GM12872 (cell line): ENCODE results near the gene CHST13.

Experiments
- CTCF ChIP-seq: IDR thresholded peaks from 3 replicates; pipeline ENCODE4 v1.5.1; 2011; ENCODE audit warnings: low read depth, mild to moderate bottlenecking, low read length, moderate library complexity; ENCODE audit not compliant: insufficient read depth

The CHST13 gene

DNA sequence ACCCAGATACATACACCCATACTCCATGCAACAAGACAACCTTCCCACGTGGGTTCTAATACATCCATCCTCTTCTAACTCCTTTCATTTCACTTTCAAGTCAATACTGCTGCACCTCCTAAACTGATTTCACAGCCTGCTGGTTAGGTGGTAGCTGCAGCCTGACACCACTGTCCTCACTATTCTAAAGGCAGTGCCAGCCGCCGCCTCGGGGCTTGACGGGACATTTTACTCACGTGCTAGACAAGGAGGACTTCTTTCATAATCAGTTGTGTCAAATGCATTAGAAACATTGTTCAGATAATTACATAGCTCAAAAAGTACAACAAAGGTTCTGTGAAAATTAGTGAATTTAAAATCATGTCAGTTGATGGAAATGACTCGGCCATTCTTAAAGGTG lies 12.7 kb upstream of the CHST13 start:
- TF ChIP-seq CTCF: no peak

DNA sequence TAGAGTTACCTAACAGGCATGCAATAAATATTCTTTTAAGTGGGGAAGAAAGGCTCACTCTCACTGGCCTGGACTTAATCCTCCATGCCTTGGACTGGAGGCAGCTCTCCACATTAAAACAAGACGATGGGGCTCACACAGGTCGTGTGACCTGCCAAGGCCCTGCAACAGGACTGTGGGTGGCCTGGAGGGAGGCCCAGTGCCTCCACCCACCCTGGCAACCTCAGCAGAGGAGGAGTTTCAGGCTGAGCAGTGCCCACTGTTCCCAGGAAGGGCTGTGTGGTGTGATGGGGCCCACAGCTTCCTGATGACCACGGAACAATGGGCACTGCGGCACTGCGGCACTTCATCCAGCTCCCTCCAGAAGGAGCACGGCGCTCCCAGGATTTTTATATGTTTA lies 11.9 kb upstream of the CHST13 start:
- no peak for TF ChIP-seq CTCF

DNA sequence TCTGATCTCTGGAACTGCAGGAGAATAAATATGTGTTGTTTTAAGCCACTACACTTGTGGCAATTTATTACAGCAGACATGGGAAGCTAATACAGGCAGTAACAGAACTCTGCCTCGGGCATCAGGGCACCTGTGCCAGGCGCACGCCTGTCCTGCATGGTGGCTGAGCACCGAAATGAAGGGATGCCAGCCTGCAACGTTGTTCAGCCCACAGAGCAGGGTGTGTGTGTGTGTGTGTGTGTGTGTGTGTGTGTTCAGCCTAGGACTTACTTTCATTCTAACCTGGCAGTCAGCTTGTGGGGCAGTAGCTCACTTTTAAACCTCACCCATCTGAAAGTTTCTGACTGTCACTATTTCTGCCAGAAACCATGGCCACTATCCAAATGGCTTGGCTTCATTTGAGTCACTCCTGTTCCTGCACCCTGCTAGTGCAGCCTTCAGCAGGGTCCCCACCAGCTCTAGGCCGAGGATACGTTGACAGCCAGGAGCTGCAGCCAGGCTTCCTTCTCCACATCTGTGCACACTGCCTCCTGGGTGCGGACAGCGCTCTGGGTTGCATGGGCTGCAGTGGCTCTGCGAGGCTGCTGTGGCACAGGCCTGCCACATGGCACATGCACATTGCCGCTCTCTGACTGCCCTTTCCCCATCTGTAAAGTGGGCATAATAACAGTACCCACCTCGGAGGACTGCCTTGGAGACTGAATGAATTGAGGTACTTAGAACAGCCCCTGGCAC lies 10.9 kb upstream of the CHST13 start:
- TF ChIP-seq CTCF: no peak

DNA sequence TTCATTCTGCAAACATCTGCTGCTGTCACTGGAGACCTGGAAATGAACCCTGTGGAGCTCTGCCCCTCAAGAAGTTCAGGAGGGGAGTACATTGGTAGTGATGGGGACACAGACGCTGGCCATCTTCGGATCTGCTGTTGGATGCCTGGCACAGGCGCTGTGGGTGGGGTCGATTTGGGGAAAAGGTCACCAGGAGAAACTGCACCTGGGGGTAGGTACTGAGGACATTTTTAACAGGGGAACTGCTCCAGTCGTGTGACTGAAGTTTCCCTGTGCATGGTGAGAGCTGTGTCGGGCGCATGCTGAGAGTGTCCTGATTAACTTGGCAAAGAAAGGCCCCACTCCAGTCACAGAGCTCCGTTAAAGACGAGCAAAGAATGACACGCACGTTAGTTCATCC lies 9.8 kb upstream of the CHST13 start:
- no peak for TF ChIP-seq CTCF

DNA sequence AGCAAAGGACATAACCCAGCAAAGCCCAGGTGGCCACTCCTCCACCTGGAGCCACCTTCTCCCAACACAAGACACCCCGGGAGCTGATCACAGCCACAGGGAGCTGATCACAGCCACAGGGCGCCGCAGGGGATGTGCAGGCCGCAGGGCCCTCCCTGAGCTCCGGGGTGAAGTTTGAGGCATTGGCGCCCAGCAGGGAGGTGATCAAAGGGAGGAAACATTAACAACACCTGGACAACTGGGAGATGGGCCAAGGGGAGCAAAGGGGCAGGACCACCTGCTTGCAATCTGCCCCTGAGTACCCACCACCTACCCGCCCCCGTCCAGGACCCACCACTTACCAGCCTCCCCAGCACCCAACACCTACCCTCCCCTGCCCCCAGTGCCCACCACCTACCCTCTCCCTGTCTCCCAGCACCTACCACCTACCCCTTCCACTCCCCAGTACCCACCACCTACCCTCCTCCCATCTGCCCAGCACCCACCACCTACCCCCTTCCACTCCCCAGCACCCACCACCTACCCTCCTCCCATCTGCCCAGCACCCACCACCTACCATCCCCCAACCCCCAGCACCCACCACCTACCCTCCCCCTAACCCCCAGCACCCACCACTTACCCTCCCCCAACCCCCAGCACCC lies 8.8 kb upstream of the CHST13 start:
- TF ChIP-seq CTCF: no peak

GRCh38 chr3:126516152-126516935 lies 7.6 kb upstream of the CHST13 start:
- no peak for TF ChIP-seq CTCF

GRCh38 chr3:126516936-126517290 lies 7.0 kb upstream of the CHST13 start:
- TF ChIP-seq CTCF: no peak
